ENCODE measurements around the gene BRMS1.
"Not testable (repeated sequence)": the region's sequence is repeated elsewhere in the genome, so short reads cannot be mapped to it uniquely, and the experiment has no call there.

Gene BRMS1, protein sequence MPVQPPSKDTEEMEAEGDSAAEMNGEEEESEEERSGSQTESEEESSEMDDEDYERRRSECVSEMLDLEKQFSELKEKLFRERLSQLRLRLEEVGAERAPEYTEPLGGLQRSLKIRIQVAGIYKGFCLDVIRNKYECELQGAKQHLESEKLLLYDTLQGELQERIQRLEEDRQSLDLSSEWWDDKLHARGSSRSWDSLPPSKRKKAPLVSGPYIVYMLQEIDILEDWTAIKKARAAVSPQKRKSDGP

GRCh38 chr11:66344550-66345315, at the start of gene BRMS1:
TSS of gene BRMS1 (minus strand) at chr11:66345104. CDS start at chr11:66342234, 2,870 bp downstream.
- peak; percentile 97 for DNase-seq

DNA sequence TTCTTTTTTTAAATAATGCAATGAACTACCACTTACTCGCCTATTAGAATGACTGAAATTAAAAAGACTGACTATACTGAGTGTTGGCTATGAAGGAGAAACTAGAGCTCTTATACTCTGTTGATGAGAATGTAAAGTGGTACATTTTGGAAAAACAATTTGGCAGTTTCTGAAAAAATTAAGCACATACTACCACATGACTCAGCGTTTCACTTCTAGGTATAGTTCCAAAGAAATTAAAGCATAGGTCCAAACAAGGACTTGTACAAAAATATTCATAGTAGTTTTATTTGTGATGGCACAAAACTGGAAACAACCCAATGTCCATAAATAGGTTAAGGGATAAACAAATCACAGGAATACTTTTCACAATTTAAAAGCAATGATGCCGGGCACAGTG, 49.0 kb upstream of the BRMS1 start:
- no peak for DNase-seq

DNA sequence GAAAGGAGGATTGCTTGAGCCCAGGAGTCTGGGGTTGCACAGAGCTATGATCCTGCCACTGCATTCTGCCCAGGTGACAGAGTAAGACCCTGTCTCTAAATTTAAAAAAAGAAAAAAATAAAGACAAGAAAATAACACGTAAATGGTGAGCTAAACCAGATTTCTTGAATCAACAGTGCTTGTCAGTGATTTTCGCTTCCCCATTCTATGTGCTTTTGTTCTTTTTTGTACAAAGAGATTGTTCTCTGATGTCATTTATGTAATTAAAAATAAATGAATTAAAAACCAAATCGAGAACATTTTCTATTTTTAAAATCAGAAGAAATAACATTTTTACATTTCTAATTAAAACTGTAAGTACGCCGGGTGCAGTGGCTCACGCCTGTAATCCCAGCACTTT, 46.4 kb upstream of the BRMS1 start:
- no peak for DNase-seq

GRCh38 chr11:66388780-66389386, 44.0 kb upstream of the BRMS1 start:
- peak; percentile 79 for DNase-seq

DNA sequence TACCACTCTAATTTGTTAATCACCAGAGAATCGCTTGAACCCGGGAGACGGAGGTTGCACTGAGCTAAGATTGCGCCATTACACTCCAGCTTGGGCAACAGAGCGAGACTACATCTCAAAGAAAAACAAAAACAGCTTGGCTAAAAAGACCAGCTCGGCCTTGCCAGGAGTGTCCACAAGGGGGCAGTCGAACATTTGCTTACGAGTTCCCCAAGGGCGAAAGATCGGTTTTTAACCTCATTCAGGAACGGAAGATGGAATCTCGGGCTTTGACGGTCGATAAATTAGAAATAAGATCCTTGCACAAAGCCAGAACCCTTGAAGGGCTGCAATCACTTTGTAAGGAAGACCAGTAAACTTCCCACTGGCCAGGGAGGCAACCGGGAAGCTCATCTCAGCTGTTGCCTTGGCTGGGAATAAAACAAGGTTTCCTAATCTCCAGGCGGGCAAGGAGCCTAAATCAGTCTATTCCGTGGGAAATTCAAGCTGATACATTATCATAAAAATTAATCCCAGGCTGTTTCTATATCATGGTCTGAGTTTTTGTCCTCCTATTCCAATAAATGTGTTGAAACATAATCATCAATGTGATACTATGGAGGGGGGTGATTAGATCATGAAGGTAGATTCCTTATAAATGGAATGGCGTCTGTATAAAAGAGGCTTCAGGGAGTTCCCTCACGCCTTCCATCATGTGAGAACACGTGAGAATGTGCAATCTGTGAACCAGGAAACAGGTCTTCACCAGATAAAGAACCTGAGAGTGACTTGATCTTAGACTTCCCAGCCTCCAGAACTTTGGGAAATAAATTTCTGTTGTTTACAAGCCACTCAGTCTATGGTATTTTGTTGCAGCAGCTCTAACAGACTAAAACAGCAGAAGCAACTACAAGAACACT, 41.5 kb upstream of the BRMS1 start:
- DNase-seq: peak; percentile 83

DNA sequence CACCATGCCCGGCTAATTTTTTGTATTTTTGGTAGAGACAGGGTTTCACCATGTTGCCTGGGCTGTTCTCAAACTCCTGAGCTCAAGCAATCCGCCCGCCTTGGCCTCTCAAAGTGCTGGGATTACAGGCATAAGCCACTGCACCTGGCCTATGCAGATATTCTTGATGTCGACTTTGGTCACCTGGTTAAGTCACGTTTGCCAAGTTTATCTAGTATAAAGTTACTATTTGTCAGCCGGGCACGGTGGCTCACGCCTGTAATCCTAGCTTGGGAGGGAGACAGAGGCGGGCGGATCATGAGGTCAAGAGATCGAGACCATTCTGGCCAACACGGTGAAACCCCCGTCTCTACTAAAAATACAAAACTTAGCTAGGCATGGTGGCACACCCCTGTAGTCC, 39.4 kb upstream of the BRMS1 start:
- DNase-seq: not testable (repeated sequence)

GRCh38 chr11:66380264-66380663, 35.4 kb upstream of the BRMS1 start:
- not testable (repeated sequence) for DNase-seq

- not testable (repeated sequence) for DNase-seq
Observed at GRCh38 chr11:66373690-66374287, 28.9 kb upstream of the BRMS1 start.

- no peak for DNase-seq
Observed at GRCh38 chr11:66373265-66373664, 28.4 kb upstream of the BRMS1 start.

- DNase-seq: no peak
Observed at GRCh38 chr11:66371627-66372415, 26.9 kb upstream of the BRMS1 start, which contains the start of gene SLC29A2. TSS of gene SLC29A2 (minus strand) at chr11:66371760. CDS start at chr11:66371591, 169 bp downstream.

DNA sequence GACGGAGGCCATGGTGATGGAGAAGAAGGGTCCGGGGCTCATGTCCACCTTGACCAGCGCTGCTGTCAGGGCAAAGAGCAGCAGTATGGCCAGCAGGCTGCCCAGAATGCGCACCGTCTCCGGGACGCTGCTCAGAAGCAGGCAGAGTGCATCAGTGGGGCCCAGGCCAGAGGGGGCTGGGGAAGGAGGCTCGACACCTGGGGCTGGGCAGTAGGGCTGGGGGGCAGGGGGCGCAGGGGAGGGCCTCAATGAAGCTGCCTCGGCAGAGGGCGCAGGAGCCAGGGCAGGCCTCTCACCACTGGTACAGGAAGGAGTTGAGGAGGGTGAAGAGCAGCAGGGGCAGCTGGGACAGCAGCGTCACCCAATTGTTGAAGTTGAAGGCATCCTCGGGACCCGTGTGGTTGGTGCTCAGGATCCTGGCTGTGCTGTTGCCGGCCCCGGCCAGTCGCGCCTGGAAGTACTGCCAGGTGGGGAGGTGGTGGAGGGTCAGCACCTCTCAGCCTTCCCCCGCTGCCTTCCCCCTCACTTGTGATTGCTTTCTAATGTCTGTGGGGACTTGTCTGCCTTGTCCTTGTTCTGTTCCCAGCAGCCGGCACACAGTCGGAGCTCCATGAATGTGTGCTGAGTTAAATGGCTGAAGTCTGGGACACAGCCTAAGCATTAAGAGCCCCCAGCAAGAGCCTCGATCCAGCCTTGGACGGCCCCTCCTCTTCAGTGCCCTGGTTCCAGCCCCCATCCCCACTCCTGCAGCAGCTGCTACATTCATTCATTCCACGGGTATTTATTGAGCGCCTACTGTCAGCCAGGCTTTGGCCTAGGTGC, 24.4 kb upstream of the BRMS1 start:
- no peak for DNase-seq

GRCh38 chr11:66368484-66368883, 23.6 kb upstream of the BRMS1 start:
- no peak for DNase-seq

DNA sequence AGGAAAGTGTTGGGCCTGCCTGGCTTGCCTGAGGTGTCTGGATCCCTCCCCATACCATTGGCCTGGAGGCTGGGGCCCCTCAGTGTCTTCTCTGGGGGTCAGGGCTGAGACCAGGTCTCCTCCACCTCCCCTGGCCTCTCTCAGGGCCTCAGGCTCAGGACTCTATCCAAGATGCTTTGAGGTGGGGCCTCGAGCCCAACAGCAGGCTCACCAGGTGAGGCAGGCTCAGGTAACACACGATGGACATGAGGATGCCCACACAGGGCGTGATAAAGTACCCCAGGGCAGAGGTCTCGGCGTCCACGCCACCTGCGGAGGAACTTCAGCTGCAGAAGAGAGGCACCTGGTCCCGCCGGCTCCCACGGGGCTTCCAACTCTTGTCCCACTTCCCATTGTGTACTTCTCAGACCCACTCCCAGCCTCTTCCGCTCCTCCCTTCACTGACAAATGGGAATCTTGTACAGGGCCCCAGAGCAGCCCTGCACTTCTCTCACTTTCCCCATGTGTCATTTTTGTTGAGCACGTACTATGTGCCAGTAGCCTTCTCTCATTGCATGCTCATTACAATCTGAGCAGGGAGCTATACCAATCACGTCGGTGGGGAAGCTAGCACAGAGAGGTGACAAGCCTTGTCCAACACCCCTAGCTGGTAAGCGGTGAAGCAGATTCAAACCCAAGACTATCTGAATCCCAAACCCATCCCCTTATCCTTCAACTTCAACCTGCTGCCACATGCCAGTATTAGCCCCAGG, 22.8 kb upstream of the BRMS1 start:
- no peak for DNase-seq

DNA sequence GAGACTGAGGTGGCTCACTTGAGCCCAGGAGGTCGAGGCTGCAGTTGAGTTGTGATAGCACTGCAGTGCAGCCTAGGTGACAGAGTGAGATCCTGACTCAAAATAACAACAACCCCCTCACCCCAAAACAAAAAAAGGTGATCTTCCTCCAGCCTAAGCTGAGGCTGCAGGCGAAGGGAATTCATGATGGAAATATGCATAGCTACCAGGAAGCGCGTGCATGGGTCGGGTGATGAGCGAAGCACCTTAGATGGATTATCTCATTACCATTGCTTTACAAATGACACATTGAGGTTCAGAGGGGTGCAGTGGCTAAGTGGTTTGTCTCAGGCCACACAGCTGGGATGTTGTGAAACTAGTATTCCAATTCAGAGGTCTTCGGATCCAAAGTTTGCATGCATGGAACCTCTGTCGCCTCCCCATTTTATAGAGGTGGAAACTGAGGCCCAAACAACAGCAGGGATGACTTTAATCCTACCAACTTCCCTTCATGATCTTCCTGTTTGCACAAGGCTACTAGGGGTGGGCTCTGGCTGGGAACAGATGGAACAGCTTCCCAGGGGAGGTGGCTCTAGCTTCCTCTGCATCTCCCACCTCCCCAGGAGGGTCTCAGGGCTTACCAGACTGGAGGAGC, 22.1 kb upstream of the BRMS1 start:
- DNase-seq: no peak

DNA sequence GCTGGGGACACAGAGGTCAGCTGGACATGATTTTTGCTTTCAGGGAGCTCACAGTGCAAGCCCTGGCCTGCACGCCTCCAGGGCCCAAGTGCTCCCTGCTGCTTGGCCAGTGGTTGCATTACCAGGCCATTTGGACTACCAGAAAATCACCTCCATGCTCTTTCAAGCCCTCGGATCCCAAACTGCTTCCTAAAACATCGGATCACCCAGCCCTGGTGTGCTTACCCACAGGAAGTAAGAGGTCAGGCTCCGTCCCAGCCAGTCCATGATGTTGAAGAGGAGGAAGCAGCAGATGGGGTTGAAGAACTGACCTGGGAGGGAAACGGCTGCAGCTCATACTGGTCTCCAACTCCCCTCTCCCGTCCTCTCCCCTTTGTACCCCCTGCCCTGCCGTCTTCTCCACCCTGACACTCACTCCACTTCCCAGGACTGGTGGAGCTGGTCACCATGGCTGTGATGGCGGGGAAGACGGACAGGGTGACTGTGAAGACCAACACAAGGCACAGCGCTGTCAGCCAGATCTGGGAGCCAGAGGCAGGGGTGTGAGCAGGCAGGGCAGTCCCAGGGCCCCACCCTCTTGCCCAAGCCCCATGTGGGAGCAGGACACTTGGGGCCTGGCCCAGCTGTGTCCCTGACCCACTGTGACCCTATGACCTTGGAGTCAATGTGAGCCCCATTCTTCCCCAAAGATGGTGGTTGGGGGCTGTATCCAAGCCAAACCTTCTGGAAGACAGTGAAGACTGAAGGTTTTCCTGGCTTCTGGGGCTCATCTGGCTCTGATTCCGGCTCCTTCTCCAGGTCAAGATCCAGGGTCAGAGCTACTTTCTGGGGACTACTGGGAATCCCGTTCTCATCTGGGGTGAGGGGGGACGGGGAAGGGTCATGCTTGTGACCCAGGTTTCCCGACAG, 21.1 kb upstream of the BRMS1 start:
- DNase-seq: no peak

GRCh38 chr11:66365166-66365565, 20.3 kb upstream of the BRMS1 start:
- no peak for DNase-seq

GRCh38 chr11:66363805-66364535, 19.1 kb upstream of the BRMS1 start:
- peak; percentile 31 for DNase-seq
